GM23338 (cell line): ENCODE data around the gene MOK.

ENCODE experiments used
- CREB1 ChIP-seq: fragments of 250-450 bp; sonication (Bioruptor Pico); IDR thresholded peaks from 2 replicates; pipeline ENCODE4 v1.5.0; 2020; ENCODE audit warnings: low read depth, mild to moderate bottlenecking, moderate library complexity
- CTCF ChIP-seq, 2 experiments: fragments of 200-600 bp in 1 of 2; sonication (generic) in 1 of 2; conservative IDR thresholded peaks; 2 replicates each; pipeline versions ENCODE4 v1.5.1 to v1.6.1; 2016 to 2017; ENCODE audit warnings: antibody characterized with exemption in 2 of 2, low read depth in 2 of 2, mild to moderate bottlenecking in 2 of 2, moderate library complexity in 1 of 2
- EZH2 ChIP-seq: fragments of 200-600 bp; sonication (generic); IDR thresholded peaks from one replicate; pipeline ENCODE4 v1.8.0; 2017; ENCODE audit warnings: antibody characterized with exemption, mild to moderate bottlenecking, low read depth; ENCODE audit not compliant: unreplicated experiment
- EZH2phosphoT487 ChIP-seq: fragments of 200-600 bp; sonication (generic); IDR thresholded peaks from one replicate; pipeline ENCODE4 v1.8.1; 2018; ENCODE audit warnings: antibody characterized with exemption; ENCODE audit not compliant: unreplicated experiment
- JUNB ChIP-seq: IDR thresholded peaks from one replicate; pipeline ENCODE4 v1.6.1; 2016; ENCODE audit warnings: antibody characterized with exemption; ENCODE audit not compliant: unreplicated experiment
- NANOG ChIP-seq: IDR thresholded peaks from 2 replicates; pipeline ENCODE4 v1.6.1; 2016; ENCODE audit warnings: antibody characterized with exemption, borderline replicate concordance
- POLR2AphosphoS5 ChIP-seq: IDR thresholded peaks from 2 replicates; pipeline ENCODE4 v1.6.1; 2016; ENCODE audit warnings: antibody characterized with exemption, low read depth
- ZNF114 ChIP-seq: fragments of 250-450 bp; sonication (Bioruptor Pico); IDR thresholded peaks from 2 replicates; pipeline ENCODE4 v1.5.0; 2020; ENCODE audit warnings: mild to moderate bottlenecking, moderate library complexity
- TF ChIP-seq, protein P1 (sequence below): IDR thresholded peaks from one replicate; pipeline ENCODE4 v1.6.1; 2018; ENCODE audit warnings: antibody characterized with exemption; ENCODE audit not compliant: unreplicated experiment

DNA sequence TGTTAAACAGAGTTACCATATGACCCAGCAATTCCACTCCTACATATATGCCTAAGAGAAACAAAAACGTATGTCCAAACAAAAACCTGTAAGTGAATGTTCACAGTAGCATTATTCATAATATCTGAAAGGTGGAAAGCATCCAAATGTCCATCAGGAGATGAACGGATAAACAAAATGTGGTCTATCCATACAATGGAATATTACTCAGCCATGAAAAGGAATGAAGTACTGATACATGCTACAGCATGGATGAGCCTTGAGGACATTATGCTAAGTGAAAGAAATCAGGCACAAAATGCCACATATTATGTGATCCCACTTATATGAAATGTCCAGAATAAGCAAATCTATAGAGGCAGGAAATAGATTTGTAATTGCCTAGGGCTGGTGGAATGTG lies 16.8 kb downstream of the MOK start:
- no peak for TF ChIP-seq CTCF (conservative IDR thresholded peaks at IDR 0.05; ENCODE audit: low read depth in 2 of 2)
- TF ChIP-seq POLR2AphosphoS5: no peak
- TF ChIP-seq, protein P1, sequence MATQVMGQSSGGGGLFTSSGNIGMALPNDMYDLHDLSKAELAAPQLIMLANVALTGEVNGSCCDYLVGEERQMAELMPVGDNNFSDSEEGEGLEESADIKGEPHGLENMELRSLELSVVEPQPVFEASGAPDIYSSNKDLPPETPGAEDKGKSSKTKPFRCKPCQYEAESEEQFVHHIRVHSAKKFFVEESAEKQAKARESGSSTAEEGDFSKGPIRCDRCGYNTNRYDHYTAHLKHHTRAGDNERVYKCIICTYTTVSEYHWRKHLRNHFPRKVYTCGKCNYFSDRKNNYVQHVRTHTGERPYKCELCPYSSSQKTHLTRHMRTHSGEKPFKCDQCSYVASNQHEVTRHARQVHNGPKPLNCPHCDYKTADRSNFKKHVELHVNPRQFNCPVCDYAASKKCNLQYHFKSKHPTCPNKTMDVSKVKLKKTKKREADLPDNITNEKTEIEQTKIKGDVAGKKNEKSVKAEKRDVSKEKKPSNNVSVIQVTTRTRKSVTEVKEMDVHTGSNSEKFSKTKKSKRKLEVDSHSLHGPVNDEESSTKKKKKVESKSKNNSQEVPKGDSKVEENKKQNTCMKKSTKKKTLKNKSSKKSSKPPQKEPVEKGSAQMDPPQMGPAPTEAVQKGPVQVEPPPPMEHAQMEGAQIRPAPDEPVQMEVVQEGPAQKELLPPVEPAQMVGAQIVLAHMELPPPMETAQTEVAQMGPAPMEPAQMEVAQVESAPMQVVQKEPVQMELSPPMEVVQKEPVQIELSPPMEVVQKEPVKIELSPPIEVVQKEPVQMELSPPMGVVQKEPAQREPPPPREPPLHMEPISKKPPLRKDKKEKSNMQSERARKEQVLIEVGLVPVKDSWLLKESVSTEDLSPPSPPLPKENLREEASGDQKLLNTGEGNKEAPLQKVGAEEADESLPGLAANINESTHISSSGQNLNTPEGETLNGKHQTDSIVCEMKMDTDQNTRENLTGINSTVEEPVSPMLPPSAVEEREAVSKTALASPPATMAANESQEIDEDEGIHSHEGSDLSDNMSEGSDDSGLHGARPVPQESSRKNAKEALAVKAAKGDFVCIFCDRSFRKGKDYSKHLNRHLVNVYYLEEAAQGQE: no peak
- TF ChIP-seq JUNB: no peak
- TF ChIP-seq EZH2phosphoT487: no peak
- TF ChIP-seq EZH2: no peak
- TF ChIP-seq CREB1 (CRISPR knock-in tag): no peak
- no peak for TF ChIP-seq ZNF114 (CRISPR knock-in tag)
- no peak for TF ChIP-seq NANOG
